ENCODE results near the gene TMEM129.

Gene TMEM129

DNA sequence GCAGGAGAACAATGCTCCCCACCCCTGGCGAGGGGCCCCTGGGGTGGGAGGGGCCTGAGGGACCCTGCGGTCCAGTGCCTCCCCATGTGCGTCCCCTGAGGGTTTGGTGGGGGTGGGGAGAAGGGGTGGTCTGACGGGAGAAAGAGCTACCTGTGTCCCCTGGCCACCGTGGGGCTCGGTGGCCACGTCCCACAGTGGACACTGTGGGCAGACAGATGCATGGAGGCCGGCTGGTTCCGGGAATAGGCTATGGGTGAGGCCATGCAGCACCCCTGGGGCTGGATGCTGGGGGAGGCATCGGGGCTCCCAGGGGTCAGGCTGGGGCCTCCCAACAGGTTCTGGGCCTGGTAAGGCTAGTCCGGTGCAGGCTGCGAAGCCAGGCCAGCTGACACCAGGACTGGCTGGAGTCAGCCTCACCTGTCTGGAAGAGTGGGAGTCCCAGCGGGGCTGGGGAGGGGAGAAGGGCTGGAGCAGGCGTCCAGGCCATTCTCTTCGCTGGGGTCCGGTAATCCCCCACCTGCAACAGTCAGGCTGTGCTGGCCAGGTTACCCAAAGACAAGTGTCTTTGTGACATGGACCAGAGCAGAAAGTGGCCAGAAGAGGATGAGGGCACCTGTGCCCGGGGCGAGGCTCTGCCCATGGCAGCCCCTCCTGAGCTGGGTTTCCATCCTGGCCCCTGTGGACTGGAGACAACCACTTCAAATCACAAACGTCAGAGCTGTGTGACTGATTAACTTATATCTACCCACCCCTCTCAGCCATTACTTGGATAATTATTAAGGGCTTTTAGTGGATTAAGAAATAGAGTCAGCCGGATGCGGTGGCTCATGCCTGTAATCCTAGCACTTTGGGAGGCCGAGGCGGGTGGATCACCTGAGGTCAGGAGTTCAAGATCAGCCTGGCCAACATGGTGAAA, 35.6 kb downstream of the TMEM129 start:
- 0 out of 2 replicates have a peak, but pooled peaks cover 4% of the 10 kb centered on the region for H3K9me3 ChIP-seq (ENCODE audit: control insufficient read depth, insufficient read depth, low read depth, low read length)
- H3K36me3 ChIP-seq (ENCODE audit: control insufficient read depth, insufficient read depth, low read length), result peaks cover 3% of the 10 kb centered on the region
- H3K9ac ChIP-seq (ENCODE audit: low read length), result no peak overlapping the region
- peaks cover 17% of the 10 kb centered on the region for H3K27me3 ChIP-seq (ENCODE audit: control insufficient read depth, insufficient read depth, low read length)
- peaks cover 15% of the 10 kb centered on the region; the same call in 1 of the 2 replicates for H3K4me1 ChIP-seq (ENCODE audit: control insufficient read depth, insufficient read depth, low read length)
- H3K27ac ChIP-seq (ENCODE audit: low read depth, low read length), result no peak overlapping the region
- peak overlapping the region; percentile 56; the same call in 1 of the 2 replicates for H3K4me3 ChIP-seq (ENCODE audit: low read depth, low read length)

DNA sequence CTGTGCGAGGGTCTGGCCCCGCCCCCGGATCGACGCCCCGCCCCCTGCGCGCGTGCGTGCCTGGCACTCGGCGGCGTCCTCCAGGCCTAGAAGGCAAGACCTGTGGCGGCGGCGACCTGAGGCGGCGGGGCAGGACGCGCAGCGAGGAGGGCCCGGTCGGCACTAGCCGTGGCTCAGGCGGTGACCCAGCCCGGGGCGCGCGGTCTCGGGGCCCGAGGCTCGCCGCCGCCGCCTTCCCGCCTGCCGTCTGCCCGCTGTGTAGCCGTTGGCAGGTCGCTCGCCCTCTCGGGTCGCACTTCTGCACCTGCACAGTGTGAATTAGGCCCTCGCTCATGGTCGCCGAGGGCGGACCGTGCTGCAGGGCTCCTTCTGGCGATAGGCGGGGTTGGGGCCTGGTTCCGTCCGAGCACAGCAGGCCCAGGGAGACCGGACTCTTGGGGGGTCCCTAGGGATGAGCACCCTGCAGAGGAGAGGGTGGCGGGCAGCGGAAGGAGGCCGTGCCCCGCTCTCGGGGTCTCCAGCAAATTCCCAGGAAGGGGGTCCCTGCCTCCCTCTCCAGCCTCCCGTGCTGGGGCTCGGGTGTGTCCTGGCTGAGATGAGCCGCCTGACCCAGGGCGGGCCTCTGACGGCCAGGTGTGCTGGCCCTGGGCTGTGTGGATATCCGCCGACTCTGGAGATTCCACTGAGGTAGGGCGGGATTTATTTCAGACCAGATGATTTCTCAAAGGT, 36.5 kb downstream of the TMEM129 start:
- Histone ChIP-seq H3K27me3 (ENCODE audit: control insufficient read depth, insufficient read depth, low read length) (peaks cover 17% of the 10 kb centered on the region), H3K27ac (ENCODE audit: low read depth, low read length) (no peak overlapping the region), H3K9ac (ENCODE audit: low read length) (peak overlapping the region; percentile 48), H3K9me3 (ENCODE audit: control insufficient read depth, insufficient read depth, low read depth, low read length) (0 out of 2 replicates have a peak, but pooled peaks cover 4% of the 10 kb centered on the region), H3K4me1 (ENCODE audit: control insufficient read depth, insufficient read depth, low read length) (peaks cover 15% of the 10 kb centered on the region; the same call in 1 of the 2 replicates), H3K4me3 (ENCODE audit: low read depth, low read length) (peak overlapping the region; percentile 56), H3K36me3 (ENCODE audit: control insufficient read depth, insufficient read depth, low read length) (no peaks in the 10 kb centered on the region)

DNA sequence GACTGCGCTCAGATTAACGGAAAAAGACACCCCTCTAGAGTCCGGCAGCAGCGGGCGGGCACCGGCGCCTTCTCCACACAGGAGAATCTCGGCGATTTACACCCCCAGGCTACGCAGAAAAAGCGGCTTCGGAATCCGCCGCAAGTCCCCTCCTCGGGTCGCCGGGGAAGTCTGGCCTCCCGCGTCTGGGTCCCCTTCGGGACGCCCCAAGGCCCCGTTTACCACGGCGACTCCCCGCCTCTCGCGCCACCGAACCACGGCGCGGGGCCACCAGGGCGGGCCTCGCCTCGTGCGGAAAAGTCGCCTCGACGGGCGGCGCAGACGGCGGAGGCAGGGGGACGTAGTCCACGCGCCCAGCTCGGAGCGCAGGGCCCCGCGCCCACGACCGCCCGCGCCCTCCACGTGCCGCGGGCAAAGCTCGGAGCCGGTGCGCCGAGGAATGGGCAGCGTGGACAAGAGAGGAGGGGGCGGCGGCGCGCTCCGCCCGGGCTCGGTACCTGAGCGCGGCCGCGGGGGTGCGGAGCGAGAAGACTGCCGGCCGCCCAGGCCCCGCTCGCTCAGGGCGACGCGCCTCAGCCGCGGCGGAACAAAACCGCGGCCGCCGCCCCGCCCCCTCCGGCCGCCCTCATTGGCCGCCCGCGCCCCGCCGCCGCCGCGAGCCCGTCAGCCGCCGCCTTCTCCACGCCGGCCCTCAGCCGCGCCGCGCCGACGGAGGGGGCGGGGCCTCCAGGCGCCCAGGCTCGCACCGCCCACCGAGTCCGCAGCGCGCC, 37.2 kb downstream of the TMEM129 start, which contains the start of gene FAM53A:
Gene FAM53A, minus strand, starts transcription at position 578 of the 770 bp plus-strand sequence. CDS start 15,572 bp downstream, outside the sequence.
- H3K4me3 ChIP-seq (ENCODE audit: low read depth, low read length), result peak within 1 kb of the TSS; percentile 70
- H3K9ac ChIP-seq (ENCODE audit: low read length), result peak within 1 kb of the TSS; percentile 61
- H3K27ac ChIP-seq (ENCODE audit: low read depth, low read length), result no peak within 1 kb of the TSS

DNA sequence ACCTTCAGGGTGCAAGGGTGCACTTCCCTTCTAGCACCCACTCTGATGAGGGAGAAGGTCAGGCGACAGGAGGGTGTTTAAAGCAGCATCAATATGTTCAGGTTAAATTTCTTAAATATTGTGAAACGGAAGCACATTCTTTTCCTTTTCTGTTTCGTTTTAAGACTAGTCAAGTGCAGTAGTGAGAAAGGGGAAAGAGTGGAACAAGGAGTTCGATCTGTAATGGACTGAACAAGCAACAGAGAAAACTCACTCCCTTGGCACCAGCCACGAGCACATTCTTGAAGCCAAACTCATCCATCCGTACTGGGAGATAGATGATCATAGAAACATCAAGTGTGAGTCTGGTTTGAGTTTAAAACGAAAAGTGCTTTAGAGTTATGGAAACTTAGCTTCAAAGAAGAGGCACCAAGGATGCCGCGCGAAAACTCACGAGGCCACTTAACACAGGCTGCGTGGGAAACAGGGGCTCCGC, 37.8 kb downstream of the TMEM129 start:
- 0 out of 2 replicates have a peak, but pooled peaks cover 4% of the 10 kb centered on the region for H3K9me3 ChIP-seq (ENCODE audit: control insufficient read depth, insufficient read depth, low read depth, low read length)
- H3K27ac ChIP-seq (ENCODE audit: low read depth, low read length), result no peak overlapping the region
- peaks cover 17% of the 10 kb centered on the region for H3K27me3 ChIP-seq (ENCODE audit: control insufficient read depth, insufficient read depth, low read length)
- peaks cover 15% of the 10 kb centered on the region; the same call in 1 of the 2 replicates for H3K4me1 ChIP-seq (ENCODE audit: control insufficient read depth, insufficient read depth, low read length)
- H3K36me3 ChIP-seq (ENCODE audit: control insufficient read depth, insufficient read depth, low read length), result no peaks in the 10 kb centered on the region
- H3K4me3 ChIP-seq (ENCODE audit: low read depth, low read length), result peak overlapping the region; percentile 70
- H3K9ac ChIP-seq (ENCODE audit: low read length), result no peak overlapping the region

More for the DNA sequence above, 37.2 kb downstream of the TMEM129 start, which contains the start of gene FAM53A:
- Histone ChIP-seq H3K4me1 (ENCODE audit: control insufficient read depth, insufficient read depth, low read length) (peaks cover 15% of the 10 kb centered on the region; the same call in 1 of the 2 replicates), H3K9me3 (ENCODE audit: control insufficient read depth, insufficient read depth, low read depth, low read length) (0 out of 2 replicates have a peak, but pooled peaks cover 4% of the 10 kb centered on the region), H3K27me3 (ENCODE audit: control insufficient read depth, insufficient read depth, low read length) (peaks cover 17% of the 10 kb centered on the region), H3K36me3 (ENCODE audit: control insufficient read depth, insufficient read depth, low read length) (no peaks in the 10 kb centered on the region)

DNA sequence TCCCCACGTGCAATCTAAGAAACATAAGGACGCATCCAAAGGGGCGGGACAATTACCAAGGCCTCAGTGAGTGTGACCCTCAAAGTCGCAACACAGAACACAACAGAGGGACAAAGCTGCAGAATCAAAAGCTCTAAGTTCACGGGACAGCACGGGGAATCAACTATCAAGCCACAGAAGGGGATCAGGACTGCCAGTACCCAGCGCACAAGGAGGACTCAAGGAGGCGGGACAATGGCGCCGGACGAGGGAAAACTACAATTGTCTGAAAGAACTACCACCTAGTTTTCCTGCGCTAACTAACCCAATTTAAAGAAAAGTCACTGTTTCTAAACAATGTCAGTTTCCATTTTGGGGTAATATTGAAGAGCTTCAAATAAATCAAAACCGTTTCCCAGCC, 38.3 kb downstream of the TMEM129 start:
- Histone ChIP-seq H3K4me3 (ENCODE audit: low read depth, low read length) (peak overlapping the region; percentile 70), H3K27me3 (ENCODE audit: control insufficient read depth, insufficient read depth, low read length) (peaks cover 17% of the 10 kb centered on the region), H3K9ac (ENCODE audit: low read length) (no peak overlapping the region), H3K36me3 (ENCODE audit: control insufficient read depth, insufficient read depth, low read length) (no peaks in the 10 kb centered on the region), H3K9me3 (ENCODE audit: control insufficient read depth, insufficient read depth, low read depth, low read length) (0 out of 2 replicates have a peak, but pooled peaks cover 4% of the 10 kb centered on the region), H3K4me1 (ENCODE audit: control insufficient read depth, insufficient read depth, low read length) (peaks cover 15% of the 10 kb centered on the region; the same call in 1 of the 2 replicates), H3K27ac (ENCODE audit: low read depth, low read length) (no peak overlapping the region)

DNA sequence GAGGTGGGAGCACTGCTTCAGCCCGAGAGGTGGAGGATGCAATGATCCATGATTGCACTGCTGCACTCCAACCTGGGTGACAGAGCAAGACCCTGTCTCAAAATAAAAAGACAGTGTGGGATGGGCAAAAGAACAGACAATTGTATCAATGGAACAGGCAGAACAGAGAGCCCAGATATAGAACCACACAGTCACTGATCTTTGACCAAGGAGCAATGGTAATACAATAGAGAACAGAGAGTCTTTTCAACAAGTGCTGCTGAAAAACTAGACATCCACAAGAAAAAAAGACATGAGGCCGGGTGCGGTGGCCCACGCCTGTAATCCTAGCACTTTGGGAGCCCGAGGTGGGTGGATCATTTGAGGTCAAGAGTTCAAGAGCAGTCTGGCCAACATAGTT, 42.9 kb downstream of the TMEM129 start:
- H3K4me3 ChIP-seq (ENCODE audit: low read depth, low read length), result no peak overlapping the region
- H3K9ac ChIP-seq (ENCODE audit: low read length), result no peak overlapping the region
- no peaks in the 10 kb centered on the region for H3K36me3 ChIP-seq (ENCODE audit: control insufficient read depth, insufficient read depth, low read length)
- H3K4me1 ChIP-seq (ENCODE audit: control insufficient read depth, insufficient read depth, low read length), result peaks cover 9% of the 10 kb centered on the region; the same call in 1 of the 2 replicates
- no peak overlapping the region for H3K27ac ChIP-seq (ENCODE audit: low read depth, low read length)
- H3K9me3 ChIP-seq (ENCODE audit: control insufficient read depth, insufficient read depth, low read depth, low read length), result 0 out of 2 replicates have a peak, but pooled peaks cover 4% of the 10 kb centered on the region
- H3K27me3 ChIP-seq (ENCODE audit: control insufficient read depth, insufficient read depth, low read length), result peaks cover 9% of the 10 kb centered on the region

DNA sequence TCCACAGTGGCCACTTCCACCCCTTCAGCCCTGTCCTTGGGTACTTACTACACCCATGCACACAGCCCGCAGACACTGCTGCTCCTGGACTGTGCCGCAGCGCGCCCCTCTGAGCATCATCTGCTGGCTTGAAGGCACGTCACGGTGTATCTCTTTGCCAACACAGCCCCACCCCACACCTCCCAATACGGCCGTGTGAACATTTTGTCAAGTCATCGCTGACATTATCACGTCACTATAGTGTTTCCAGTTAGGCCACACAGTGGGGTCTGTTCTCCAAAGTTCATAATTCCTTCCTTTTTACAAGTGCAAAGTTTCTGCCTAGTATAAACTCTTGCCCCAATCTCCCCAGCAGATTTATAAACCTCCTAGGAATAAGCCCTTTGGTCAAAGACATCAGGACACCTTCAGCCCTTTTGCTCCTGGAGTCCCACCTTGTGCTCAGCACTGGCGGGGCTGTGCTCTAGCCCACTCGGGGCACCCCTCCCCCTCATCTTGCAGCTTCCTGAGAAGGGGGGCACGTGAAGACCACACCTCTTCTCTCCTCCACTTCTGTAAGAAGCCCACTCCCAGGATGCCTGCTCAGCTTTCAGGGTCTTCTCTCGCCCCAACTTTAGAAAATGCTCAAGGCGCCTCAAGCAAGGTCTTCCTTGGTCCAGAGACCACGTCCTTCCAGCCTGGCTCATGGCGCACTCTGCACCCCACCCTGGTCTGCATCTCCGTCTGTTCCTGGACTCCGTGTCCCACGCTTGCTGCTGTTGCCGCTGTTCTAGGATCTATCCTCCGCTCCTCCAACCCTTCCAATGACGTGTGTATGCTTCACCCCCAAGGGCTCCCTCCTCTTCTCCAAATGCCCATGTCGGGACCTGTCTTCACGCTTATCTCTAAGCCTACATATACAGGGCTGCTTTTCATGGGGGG, 44.3 kb downstream of the TMEM129 start:
- H3K36me3 ChIP-seq (ENCODE audit: control insufficient read depth, insufficient read depth, low read length), result no peaks in the 10 kb centered on the region
- H3K27ac ChIP-seq (ENCODE audit: low read depth, low read length), result no peak overlapping the region
- peaks cover 3% of the 10 kb centered on the region; the same call in 1 of the 2 replicates for H3K4me1 ChIP-seq (ENCODE audit: control insufficient read depth, insufficient read depth, low read length)
- H3K9me3 ChIP-seq (ENCODE audit: control insufficient read depth, insufficient read depth, low read depth, low read length), result 0 out of 2 replicates have a peak, but pooled peaks cover 4% of the 10 kb centered on the region
- no peak overlapping the region for H3K9ac ChIP-seq (ENCODE audit: low read length)
- H3K27me3 ChIP-seq (ENCODE audit: control insufficient read depth, insufficient read depth, low read length), result no peaks in the 10 kb centered on the region
- H3K4me3 ChIP-seq (ENCODE audit: low read depth, low read length), result no peak overlapping the region

DNA sequence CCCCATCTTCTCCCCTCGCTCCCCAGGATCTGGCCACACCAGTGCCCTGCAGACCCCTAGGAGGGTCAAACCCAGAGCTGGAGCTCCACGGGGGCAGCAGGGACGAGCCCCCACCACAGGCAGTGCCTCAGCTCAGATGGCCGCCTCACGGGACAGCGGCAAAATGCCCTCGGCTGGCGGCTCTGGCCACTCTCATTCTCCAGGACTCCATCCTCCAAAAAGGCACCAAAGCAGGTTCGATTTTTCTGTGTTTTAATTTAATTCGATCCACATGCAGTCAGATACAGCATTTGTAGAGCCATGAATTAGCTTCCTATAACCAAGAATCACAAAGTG, 45.4 kb downstream of the TMEM129 start:
- Histone ChIP-seq H3K9ac (ENCODE audit: low read length) (no peak overlapping the region), H3K4me3 (ENCODE audit: low read depth, low read length) (no peak overlapping the region), H3K27ac (ENCODE audit: low read depth, low read length) (no peak overlapping the region), H3K9me3 (ENCODE audit: control insufficient read depth, insufficient read depth, low read depth, low read length) (no peaks in the 10 kb centered on the region), H3K36me3 (ENCODE audit: control insufficient read depth, insufficient read depth, low read length) (no peaks in the 10 kb centered on the region), H3K27me3 (ENCODE audit: control insufficient read depth, insufficient read depth, low read length) (no peaks in the 10 kb centered on the region), H3K4me1 (ENCODE audit: control insufficient read depth, insufficient read depth, low read length) (peaks cover 3% of the 10 kb centered on the region; the same call in 1 of the 2 replicates)

DNA sequence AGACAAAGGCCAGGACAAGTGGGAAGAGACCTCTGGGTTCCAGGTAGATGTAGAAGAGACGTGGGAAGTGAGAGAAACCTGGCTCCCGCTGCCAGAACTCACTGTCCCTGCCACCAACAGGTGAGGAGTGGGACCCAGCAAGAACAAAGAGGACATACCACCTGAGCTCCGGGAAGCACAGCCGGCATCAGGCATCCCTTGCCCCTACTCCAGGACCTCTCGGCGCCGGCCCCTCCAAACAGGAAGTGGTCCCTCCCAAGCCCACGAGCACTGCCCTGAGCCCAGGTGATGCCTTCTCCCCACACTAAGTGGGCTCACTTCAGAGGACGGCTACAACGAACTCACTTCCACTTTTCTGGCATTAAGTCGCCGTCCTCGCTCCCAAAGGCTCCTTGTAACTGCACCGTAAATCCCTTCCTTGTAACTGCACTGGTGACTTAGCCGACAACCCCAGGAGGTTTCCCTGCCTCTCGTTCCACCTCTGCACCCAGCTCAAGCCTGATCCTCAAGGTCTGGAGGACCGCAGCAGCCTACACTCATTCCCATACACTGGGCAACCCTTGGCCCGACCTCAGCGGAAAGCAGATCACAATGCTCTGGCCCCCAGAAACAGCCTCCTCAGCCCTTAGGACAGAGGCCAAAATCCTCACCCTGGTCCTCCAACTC, 45.9 kb downstream of the TMEM129 start:
- Histone ChIP-seq H3K9me3 (ENCODE audit: control insufficient read depth, insufficient read depth, low read depth, low read length) (no peaks in the 10 kb centered on the region), H3K9ac (ENCODE audit: low read length) (no peak overlapping the region), H3K36me3 (ENCODE audit: control insufficient read depth, insufficient read depth, low read length) (no peaks in the 10 kb centered on the region), H3K27ac (ENCODE audit: low read depth, low read length) (no peak overlapping the region), H3K4me1 (ENCODE audit: control insufficient read depth, insufficient read depth, low read length) (peaks cover 3% of the 10 kb centered on the region; the same call in 1 of the 2 replicates), H3K27me3 (ENCODE audit: control insufficient read depth, insufficient read depth, low read length) (no peaks in the 10 kb centered on the region), H3K4me3 (ENCODE audit: low read depth, low read length) (no peak overlapping the region)
